NCI-H446 (cell line): ENCODE data around the gene PAPOLB.

Experiments used
- DNase-seq, 2 experiments: peaks; one replicate each; lab custom pipeline; 2025; lab: John Stamatoyannopoulos, UW

The PAPOLB gene

DNA sequence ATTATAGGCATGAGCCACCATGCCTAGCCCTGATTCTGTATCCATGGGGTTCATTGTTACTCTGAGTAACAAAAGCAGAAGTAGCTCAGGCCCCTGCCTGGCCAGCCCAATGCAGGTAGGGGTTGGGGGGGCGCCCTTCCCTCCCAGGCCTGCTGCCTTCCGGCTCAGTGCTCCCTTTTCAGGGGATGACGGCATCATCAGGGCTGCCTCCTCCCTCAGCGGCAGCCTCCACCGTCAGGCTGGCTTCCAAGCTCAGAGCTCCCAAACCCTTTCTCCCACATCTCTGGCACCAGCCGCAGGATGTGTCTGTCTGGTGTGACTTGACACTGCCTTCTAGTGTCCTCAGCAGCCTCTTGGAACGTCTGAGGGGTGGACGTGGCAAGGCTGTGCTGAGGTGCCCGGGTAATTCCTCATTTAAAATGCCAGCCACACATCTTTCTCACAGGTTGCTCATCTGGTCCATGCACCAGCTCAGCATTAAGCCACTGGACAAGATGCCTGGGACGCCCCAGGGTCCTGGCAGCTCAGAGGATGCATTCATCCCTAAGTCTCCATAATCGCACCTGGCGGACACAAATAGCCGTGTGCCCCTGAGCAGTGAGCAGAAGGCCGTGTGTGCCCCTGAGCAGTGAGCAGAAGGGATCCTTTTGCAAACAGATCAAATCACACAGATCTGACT, 38.2 kb downstream of the PAPOLB start:
- DNase-seq: no peak

DNA sequence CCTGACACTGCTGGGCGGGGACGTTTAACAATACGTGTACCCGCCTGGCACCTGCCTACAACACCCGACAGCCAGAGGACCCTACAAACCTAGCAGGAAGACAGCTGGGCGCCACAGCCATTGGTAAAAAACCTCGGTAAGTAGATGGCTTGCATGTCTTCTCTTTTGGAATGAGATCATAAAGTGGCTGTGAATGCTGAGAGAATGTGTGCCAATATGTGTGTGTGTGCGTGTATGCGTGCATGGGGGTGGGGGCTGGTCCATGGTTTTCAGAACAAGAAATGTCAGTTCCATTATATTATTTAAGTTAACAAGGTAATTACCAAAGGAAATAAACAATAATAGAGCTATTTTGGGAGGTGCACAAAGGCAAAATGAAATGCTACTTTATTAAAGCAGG, 39.2 kb downstream of the PAPOLB start:
- no peak for DNase-seq

DNA sequence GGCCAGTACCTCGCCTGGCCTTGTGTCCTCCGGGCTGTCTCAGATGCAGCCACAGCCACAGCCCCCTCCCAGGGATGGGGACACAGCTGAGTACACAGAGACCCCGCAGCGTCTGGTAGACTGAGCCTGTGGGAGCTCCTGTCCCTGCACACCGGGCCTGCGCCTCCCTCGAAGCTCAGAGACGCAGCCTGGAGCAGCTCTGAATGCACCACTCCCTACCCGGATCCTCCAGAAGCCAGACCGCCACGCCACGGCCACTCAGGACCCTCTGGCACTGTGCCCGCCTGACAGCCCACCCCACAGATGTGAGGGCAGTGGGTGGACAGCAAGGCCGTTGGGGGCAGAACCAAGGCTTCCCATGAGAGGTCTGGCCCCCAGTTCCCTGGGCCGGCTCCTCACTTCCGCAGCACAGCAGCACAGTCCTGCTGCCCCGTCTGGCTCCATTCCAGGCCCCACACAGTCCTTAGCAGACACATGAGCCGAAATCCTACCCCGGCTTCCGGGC, 40.8 kb downstream of the PAPOLB start:
- DNase-seq: no peak

DNA sequence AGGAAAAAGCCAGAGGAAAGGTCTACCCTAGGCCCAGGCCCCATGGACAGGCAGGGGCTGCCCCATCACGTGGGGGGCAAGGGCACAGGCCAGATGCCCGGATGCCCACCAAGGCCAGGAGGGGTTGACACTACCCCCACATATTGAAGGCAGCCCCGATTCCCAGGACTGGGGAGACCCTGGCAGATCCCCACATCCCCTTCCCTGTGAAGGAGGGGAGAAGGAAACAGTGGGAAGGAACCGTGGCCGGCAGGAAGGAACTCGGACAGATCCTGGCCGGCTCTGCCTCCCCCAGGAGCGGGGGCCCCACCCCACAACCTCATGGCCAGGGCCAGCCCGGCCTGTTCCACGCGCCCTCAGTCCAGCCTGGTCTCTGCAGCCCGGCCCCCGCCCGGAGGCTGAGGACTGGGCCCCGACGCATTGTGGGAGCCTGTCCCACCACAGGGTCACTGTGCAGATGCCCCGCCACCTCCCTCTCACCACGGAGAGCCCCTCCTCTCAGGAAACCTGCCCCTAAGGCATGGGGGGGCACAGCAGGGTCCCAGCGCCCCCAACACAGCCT, 41.3 kb downstream of the PAPOLB start:
- DNase-seq: no peak

DNA sequence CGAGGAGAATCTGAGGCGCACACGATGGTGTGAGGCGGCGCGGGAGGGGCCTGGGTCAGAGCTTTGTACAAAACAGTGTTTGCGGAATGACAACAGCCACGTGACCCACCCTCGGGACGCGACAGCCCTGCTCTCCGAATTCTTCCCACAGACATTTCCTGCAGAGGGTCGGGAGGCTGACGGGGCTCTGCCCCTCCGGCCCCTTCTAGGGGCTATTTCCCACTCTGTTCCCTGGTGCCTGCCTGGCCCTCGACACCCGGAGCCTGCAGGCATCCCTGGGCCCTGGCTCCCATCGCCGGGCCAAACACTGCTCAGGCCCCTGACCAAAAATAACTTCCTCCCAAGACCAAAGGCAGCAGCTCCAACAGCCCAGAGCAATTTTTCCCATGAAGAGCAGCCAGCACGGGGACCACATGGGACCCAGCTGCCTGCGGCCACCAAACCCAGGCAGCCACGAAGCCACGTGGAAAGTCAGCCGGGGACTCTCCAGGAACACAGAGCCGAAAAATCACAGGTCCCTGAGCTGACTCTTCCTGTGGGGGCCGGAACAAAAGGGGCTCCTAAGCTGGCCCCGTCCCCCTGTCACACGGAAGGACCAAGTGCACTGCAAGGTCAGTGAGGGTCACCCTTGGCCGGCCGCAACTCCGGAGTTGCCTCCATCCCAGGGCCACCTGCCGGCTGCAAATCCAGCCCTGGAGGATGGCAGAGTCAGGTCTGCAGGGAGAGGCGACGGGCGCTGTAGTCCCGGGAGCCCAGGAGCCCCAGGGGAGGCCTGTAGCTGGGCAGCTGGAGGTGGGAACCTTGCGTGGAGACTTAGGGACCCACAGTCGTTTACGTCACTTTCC, 42.0 kb downstream of the PAPOLB start:
- no peak for DNase-seq

DNA sequence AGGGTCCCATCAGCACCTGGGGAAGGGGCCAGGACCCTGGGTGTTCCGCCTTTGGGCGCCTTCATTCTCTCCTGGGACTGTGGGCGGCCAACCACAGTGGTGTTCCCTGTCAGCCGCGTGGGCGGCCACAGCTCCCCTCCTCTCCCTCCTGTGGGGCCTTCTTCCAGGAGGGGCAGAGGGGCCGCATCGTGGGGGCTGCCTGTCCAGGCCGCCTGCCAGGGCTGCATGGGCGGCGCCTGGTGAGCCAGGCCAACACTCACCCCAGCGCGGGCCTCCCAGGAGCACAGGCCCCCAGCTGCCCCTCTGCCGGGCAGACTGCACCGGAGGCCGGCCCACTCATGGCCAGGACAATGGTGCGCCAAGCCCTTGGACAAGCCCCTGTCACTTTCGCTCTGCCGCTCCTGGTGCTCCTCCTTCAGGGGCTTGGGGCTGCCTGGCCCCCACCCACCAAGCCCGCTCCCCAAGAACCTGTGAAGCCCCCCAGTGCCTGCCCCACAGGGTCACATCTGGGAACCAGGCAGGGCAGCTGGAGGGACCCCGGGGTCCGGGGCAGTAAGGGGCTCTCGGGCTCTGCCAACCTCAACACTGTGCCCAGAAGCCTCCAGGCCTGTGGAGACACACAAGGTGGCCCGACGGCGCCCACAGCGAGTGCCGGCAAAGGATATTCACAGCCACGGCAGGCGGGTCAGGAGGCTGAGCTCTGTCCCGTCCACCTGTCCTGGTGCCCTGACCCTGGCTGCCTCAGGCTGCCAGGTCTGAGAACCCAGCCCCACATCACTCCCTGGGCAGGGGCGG, 43.6 kb downstream of the PAPOLB start:
- DNase-seq: no peak

DNA sequence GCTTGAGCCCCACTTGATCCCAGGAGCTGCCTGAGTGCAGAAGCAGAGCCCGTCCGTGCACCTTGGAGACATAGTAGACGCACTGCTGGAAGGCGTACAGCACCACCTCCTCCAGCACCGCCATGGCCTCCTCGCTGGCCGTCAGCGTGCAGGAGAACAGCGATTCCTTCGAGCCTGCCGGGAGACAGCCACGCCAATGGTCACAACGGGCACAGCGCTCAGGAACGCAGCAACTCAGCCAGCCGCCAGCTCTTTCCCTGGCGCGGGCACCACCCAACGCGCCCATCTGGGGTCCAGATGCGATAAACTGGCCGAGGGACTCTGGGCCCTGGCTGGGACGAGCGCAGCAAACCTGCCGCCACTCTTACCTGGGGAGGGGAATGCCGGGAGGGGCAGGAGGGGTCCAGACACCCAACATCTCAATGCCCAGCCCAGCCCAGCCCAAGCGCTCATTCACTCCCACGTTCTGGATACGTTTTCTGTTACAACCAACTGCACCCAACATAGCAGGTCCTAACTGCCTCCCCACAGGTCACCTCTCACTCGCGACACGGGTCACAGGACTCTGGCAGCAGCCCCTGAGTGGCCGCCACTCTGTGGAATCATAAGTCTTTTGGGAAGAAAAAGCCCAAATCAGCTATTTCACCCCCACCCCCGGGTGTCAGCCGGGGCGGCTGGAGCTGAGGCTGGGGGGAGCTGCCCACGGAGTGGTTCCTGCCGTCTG, 44.5 kb downstream of the PAPOLB start:
- no peak for DNase-seq

DNA sequence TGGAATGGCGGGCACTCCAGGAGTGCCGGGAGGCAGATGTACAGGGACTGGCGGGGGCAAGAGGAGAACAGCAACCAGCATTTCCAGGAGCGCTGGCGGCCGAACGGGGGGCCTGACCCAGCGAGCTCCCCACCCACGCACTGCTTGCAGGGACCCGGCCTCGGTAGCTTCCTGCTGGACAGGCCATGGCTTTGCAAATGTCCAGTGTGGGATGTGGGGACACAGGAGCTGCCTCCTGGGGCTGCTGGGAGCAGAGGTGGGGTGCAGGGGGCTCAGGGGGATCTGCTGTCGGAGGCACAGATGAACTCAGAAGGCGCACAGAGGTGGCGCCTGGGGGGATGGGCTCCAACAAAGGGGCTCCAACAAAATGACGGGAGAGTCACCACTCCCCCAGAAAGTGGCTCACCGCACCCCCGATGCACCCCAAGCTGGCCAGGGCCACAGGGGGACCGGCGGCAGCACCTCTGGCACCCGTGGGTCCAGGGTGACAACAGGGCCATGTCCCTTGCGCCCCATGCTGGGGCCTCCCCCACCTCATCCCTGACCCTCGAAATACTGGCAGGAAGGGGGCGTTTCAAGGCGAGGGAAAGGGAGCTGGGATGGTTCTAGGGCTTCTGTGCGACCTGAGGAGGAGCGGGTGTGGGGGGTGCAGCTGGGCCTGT, 45.3 kb downstream of the PAPOLB start:
- no peak for DNase-seq

DNA sequence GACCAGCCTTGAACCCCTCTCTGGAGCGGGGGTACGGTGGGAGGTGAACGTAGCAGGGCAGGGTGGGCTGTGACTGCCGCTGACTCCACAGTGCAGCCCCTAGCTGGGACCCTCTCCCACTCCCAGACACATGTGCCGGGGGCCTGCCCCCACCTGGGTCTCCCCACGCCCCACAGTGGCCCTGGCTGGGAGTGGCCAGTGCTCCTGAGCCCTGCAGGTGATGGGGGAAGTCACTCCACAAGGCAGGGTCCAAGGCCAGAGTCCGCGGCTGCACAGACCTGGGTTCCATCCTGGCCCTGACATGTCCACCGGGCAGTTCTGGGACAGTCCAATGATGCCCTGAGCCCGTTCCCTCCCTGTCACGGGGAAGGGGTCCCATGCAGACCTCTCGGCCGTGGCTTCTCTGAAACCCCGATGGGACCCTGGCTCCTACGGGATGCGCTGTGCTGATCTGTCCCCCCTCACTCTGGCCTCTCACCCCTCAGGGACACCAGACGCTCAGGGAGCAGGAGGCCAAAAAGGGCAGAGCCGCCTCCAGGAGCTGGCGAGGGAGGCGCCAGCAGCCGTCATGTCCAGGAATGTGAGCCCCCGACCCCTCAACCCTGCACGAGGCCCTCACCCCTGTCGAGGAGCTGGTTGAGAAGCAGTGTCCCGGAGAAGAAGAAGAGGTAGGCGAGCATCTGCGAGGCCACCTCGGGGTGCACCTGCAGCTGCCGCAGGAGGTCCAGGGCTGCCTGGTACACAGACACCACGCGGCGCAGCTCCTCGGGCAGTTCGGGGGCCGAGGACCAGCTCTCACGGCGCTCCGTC, 46.0 kb downstream of the PAPOLB start:
- no peak for DNase-seq

DNA sequence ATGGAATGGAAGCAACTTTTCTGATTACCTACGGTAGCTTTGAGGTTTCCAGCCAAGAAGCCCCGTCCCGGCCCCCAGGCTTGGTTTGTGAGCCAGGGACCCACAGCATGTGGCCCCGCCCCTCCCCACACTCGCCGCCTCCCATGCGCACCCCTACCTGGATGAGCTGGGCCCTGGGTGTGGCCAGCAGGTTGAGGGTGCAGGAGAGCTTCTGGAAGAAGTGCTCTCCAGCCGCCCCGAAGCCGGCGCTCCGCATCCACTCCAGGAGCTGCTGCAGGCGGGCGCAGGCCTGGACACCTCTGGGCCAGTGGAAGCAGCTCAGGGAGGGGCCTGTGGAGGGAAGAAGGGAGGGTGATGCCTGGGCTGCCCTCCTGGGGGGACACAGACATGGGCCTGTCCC, 46.7 kb downstream of the PAPOLB start:
- DNase-seq: no peak

DNA sequence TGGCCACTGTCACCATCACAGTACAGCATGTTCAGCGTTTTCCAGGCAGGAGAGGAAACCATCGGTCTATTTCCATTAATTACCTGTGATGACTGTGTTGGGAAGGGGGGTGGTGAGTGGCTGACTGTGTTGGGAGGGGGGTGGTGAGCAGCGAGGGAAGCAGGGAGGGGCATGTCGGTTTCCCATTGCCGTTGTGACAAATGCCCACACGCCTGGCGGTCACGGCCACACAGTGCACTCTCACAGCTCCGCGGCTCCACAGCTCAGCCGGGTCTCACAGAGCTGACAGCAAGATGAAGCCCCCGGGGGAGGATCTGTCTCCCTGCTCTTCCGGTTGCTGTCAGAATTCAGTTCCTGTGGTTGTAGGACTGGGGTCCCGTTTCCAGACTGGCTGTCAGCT, 47.4 kb downstream of the PAPOLB start:
- no peak for DNase-seq

DNA sequence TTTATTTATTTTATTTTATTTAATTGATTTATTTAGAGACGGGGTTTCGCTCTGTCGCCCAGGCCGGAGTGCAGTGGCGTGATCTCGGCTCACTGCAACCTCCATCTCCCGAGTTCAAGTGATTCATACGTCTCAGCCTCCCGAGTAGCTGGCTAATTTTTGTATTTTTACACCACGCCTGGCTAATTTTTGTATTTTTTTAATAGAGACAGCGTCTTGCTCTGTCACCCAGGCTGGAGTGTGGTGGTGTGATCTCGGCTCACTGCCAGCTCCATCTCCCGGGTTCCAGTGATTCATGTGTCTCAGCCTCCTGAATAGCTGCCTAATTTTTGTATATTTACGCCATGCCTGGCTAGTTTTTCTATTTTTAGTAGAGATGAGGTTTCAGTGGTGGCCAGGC, 52.2 kb downstream of the PAPOLB start:
- no peak for DNase-seq

DNA sequence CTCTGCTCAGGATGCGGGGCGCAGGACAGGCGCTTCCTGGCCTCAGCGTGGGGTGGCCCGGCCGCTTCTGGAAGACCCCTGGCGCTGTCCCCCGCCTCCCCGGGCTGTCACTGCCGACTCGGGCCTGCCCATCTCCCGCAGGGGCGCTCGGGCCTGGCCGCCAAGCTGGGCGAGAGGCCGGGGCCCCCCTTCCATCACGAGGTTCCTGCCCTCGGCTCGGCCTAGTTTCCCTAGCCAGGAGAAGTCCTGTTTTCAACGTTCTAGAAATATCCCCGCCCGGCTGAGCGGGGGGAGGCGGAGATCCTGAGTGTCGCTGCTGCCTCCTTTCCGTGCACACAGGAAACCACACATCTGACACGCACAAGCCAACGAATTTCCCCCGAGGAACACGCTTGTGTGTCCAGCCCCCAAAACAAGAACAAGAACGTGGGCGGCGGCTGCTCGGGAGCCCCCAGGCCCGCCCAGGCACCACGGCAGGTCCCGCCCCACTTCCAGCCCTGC, 52.7 kb downstream of the PAPOLB start:
- DNase-seq: no peak

DNA sequence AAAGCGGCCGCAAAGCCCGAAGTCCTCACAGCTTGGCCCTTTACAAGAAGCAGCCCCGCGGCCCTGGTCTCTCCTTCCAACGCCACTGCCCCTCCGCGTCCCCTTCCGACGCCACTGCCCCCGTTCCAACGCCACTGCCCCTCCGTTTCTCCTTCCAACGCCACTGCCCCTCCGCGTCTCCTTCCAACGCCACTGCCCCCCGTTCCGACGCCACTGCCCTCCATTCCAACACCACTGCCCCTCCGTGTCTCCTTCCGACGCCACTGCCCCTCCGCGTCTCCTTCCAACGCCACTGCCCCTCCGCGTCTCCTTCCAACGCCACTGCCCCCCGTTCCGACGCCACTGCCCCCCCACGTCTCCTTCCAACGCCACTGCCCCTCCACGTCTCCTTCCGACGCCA, 53.3 kb downstream of the PAPOLB start:
- DNase-seq: no peak

DNA sequence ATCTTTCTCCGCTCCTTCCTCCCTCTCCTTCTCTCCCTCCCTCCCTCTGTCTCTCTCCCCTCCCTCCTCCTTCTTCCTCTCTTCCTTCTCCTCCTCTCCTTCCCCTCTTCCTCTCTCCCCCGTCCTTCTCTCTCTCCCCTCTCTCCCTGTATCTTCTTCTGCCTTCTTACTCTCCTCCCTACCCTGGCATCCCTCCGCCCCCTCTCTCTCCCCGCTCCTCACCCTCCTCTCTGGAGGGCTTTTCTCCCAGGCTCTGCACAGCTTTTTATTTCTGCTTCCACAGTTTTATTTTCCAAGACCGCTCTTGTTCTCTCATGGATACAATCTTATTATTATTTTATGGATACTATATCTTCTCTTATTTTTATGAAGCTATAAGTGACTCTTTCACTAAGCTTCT, 53.8 kb downstream of the PAPOLB start:
- no peak for DNase-seq
